A204.1 (cell line): ENCODE measurements around the gene PRICKLE1.

Source experiments
- FAIRE-seq: peaks from 2 replicates; lab custom pipeline; 2012; peaks lifted over from hg19 to GRCh38; lab: Jason Lieb, UNC

The PRICKLE1 gene

DNA sequence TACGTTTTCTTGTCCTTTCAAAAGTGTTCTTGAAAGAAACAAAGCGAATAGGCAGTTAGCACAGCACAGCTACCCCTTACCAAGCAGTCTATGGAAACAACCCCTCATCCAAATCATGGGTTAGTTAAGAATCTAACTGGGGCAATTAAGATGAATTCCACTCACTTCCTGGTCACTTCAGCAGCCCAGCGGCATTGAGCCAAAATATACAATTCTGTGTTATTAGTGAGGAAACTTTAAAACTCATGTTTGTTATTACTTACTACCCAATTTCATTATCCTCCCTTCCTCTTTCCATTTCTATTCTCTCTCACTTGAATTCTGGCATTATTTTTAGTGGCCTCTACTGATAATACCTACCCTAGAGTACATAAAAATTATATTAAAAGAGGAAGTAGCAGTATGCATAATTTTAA, 142.2 kb downstream of the PRICKLE1 start:
- no peak for FAIRE-seq

DNA sequence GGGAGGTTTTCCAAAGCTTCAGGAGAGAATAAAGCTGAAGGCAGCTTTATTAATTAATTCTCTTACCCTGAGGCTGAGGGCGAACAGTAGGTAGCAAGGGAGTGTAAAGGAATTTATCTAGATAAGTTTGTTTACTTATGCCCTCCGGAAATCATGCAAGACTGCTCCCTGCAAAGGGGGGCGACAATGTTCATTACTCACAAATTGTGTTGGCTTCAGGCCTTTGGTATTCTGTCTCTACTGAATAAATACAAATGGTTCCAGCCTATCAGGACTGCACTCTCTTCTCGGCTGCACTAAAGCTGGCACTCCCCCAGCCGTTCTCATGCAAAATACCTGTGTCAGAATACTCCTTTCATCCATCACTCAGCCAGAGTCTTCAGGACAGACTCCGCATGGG, 142.8 kb downstream of the PRICKLE1 start:
- no peak for FAIRE-seq

- no peak for FAIRE-seq
These were observed 143.7 kb downstream of the PRICKLE1 start for GRCh38 chr12:42445891-42446290.

GRCh38 chr12:42444192-42444943, 145.2 kb downstream of the PRICKLE1 start:
- FAIRE-seq = no peak

GRCh38 chr12:42442888-42443287, 146.7 kb downstream of the PRICKLE1 start:
- FAIRE-seq = no peak

- no peak for FAIRE-seq
These were observed 147.2 kb downstream of the PRICKLE1 start for GRCh38 chr12:42442311-42442759.

- no peak for FAIRE-seq
These were observed 148.9 kb downstream of the PRICKLE1 start for GRCh38 chr12:42440608-42441007.

DNA sequence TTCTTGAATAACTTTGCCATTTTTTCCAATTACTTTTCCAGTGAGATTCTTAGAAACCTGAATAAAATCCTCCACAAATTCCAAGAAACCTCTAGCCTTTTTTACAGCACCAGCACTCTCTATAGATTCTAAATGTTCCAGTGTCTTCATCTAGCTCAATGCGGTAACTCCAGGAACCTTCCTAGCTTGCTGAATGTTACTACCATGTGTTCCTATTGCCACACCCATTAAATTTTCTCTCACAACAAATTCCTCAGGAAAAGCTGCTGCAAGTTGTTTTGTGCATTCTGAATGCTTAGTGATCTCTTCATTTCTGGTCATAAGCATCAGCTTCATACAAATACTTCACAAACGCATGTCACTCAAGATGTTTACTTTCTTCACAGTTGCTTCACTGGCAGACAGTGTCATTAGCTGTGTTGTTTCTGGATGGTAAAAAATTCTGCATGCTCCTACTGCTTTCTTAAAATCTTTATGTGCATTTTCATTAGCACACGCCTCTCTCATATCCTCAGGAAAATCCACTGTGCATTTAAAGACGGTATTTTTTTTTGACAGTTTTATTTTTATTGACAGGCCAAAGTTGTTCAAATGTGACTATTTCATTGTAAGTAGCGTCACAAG, 156.9 kb downstream of the PRICKLE1 start:
- FAIRE-seq = no peak

- FAIRE-seq = no peak
These were observed 160.7 kb downstream of the PRICKLE1 start for GRCh38 chr12:42428850-42429249.

GRCh38 chr12:42426746-42427145, 162.8 kb downstream of the PRICKLE1 start:
- FAIRE-seq = no peak

GRCh38 chr12:42422785-42423184, 166.8 kb downstream of the PRICKLE1 start:
- no peak for FAIRE-seq

- no peak for FAIRE-seq
These were observed 167.4 kb downstream of the PRICKLE1 start for GRCh38 chr12:42421844-42422779.

DNA sequence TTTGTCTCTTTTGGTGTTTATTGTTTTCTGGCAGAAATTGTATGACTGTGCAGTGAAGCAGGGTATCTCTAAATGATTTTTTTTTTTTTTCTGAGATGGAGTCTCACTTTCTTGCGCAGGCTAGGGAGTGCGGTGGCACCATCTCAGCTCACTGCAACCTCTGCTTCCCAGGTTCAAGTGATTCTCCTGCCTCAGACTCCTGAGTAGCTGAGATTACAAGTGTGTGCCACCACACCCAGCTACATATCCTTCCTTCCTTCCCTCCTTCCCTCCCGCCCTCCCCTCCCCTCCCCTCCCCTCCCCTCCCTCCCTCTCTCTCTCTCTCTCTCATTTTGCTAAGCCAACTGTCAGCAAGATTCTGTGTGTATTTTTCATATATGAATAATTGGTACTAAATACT, 169.2 kb downstream of the PRICKLE1 start:
- no peak for FAIRE-seq

GRCh38 chr12:42410340-42410739, 179.2 kb downstream of the PRICKLE1 start:
- no peak for FAIRE-seq

DNA sequence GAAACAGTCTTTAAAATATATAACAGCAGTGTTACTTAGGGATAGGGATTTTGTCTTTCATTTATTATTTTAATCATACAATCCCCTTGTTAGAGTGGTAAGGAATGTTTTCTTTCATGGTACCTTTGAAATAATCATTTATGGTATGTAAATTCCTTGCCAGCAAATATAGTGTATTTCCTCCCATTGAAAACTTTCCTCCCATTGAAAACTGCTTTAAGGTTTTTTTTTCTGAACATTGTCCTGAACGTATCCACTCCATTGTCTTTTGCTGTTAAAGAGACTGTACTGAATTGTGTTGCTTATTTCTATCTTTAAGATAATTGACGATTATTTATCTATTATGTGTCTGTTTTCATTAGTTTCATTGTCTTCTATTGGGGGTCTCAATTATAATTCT, 180.1 kb downstream of the PRICKLE1 start:
- no peak for FAIRE-seq

GRCh38 chr12:42407306-42407705, 182.2 kb downstream of the PRICKLE1 start:
- FAIRE-seq = no peak
